IMR-90 (cell line): ENCODE data around the gene CUL7. TPM values are rescaled to one million over a fixed set of nuclear protein-coding genes. Genes with fewer than 3 reads are reported as not detected.
"Not testable (repeated sequence)": the region's sequence is repeated elsewhere in the genome, so short reads cannot be mapped to it uniquely, and the experiment has no call there.

ENCODE experiments used
- ATAC-seq: fragments of 200-7000 bp; cut with Tn5 transposase; 2 replicates; pipeline ENCODE4 v1.9.1; 2020; ENCODE audit warnings: low read depth, mild to moderate bottlenecking, moderate library complexity
- BruUV-seq: library from RNA; stranded (reverse); fragments of 400-500 nt; replicated peaks from 2 replicates; lab custom pipeline; 2021; lab: Mats Ljungman, UMichigan
- CTCF ChIA-PET: fragments of 300-600 bp; formaldehyde crosslinking; extraction: SDS; loops from one replicate; lab custom pipeline; 2021; ENCODE audit warnings: antibody characterized with exemption; lab: Yijun Ruan, JAX
- POLR2A ChIA-PET: fragments of 300-600 bp; sonication (Branson Sonifier 250); formaldehyde crosslinking; loops from one replicate; lab custom pipeline; 2022; ENCODE audit warnings: antibody characterized with exemption; ENCODE audit not compliant: unreplicated experiment; lab: Charles Lee
- DNase-seq: peaks from one replicate; pipeline ENCODE4 v3.0.0; 2013
- H2AFZ ChIP-seq: replicated peaks from 2 replicates; pipeline ENCODE3; 2013; ENCODE audit warnings: low read length, mild to moderate bottlenecking; ENCODE audit not compliant: poor library complexity
- H2AK5ac ChIP-seq: 2 replicates; pipeline ENCODE4 v1.6.1; 2013; ENCODE audit warnings: low read depth, low read length, inconsistent platforms
- H2AK9ac ChIP-seq: replicated peaks from 2 replicates; pipeline ENCODE3; 2013; ENCODE audit warnings: mild to moderate bottlenecking, low read depth, low read length, moderate library complexity; ENCODE audit not compliant: poor library complexity
- H2BK120ac ChIP-seq: 2 replicates; pipeline ENCODE4 v1.6.1; 2013; ENCODE audit warnings: low read depth, low read length, inconsistent platforms
- H2BK15ac ChIP-seq: 3 replicates; pipeline ENCODE4 v1.6.1; 2013; ENCODE audit warnings: low read depth, low read length, inconsistent platforms
- H2BK20ac ChIP-seq: 2 replicates; pipeline ENCODE4 v1.6.1; 2013; ENCODE audit warnings: low read depth, mild to moderate bottlenecking, inconsistent platforms, low read length, moderate library complexity
- H2BK5ac ChIP-seq: 2 replicates; pipeline ENCODE4 v1.6.1; 2013; ENCODE audit warnings: mild to moderate bottlenecking, low read depth, low read length, inconsistent platforms; ENCODE audit not compliant: poor library complexity, severe bottlenecking
- H3K14ac ChIP-seq: replicated peaks from 2 replicates; pipeline ENCODE4 v1.6.1; 2013; ENCODE audit warnings: low read depth, low read length, inconsistent platforms
- H3K18ac ChIP-seq: 2 replicates; pipeline ENCODE4 v1.6.1; 2013; ENCODE audit warnings: low read depth, low read length, control low read depth
- H3K23ac ChIP-seq: 2 replicates; pipeline ENCODE4 v1.6.1; 2013; ENCODE audit warnings: low read depth, low read length, inconsistent platforms
- H3K27ac ChIP-seq: 2 replicates; pipeline ENCODE4 v1.5.1; 2013; ENCODE audit warnings: mild to moderate bottlenecking, control low read depth, low read length; ENCODE audit not compliant: insufficient read depth
- H3K27me3 ChIP-seq: 2 replicates; pipeline ENCODE4 v1.6.1; 2013; ENCODE audit warnings: low read length; ENCODE audit not compliant: control insufficient read depth, insufficient read depth
- H3K36me3 ChIP-seq: 2 replicates; pipeline ENCODE4 v1.6.1; 2013; ENCODE audit warnings: low read length, mixed read lengths; ENCODE audit not compliant: control insufficient read depth, insufficient read depth
- H3K4ac ChIP-seq: 2 replicates; pipeline ENCODE4 v1.6.1; 2013; ENCODE audit warnings: low read depth, low read length, inconsistent platforms
- H3K4me1 ChIP-seq: 2 replicates; pipeline ENCODE4 v1.6.1; 2013; ENCODE audit warnings: low read length, mixed read lengths; ENCODE audit not compliant: control insufficient read depth, insufficient read depth
- H3K4me2 ChIP-seq: 2 replicates; pipeline ENCODE4 v1.6.1; 2013; ENCODE audit warnings: low read depth, mild to moderate bottlenecking, control low read depth, low read length, moderate library complexity
- H3K4me3 ChIP-seq: 2 replicates; pipeline ENCODE4 v1.5.1; 2013; ENCODE audit warnings: low read depth, mild to moderate bottlenecking, control low read depth, low read length, moderate library complexity; ENCODE audit not compliant: insufficient read depth
- H3K56ac ChIP-seq: 2 replicates; pipeline ENCODE4 v1.6.1; 2013; ENCODE audit warnings: low read length, inconsistent platforms; ENCODE audit not compliant: insufficient read depth; ENCODE audit errors: extremely low read depth
- H3K79me1 ChIP-seq, 2 experiments: 2 replicates each; pipeline ENCODE4 v1.6.1; 2013; ENCODE audit warnings: low read length in 2 of 2, inconsistent platforms in 1 of 2, low read depth in 1 of 2
- H3K9ac ChIP-seq: 2 replicates; pipeline ENCODE4 v1.6.1; 2013; ENCODE audit warnings: low read depth, low read length, control low read depth
- H3K9me1 ChIP-seq: 2 replicates; pipeline ENCODE4 v1.6.1; 2013; ENCODE audit warnings: low read length, inconsistent platforms; ENCODE audit not compliant: insufficient read depth
- H3K9me3 ChIP-seq: 2 replicates; pipeline ENCODE4 v1.6.1; 2013; ENCODE audit warnings: low read length; ENCODE audit not compliant: control insufficient read depth, insufficient read depth
- H4K20me1 ChIP-seq: 2 replicates; pipeline ENCODE4 v1.6.1; 2013; ENCODE audit warnings: low read length, inconsistent platforms; ENCODE audit not compliant: insufficient read depth
- H4K5ac ChIP-seq: 2 replicates; pipeline ENCODE4 v1.6.1; 2013; ENCODE audit warnings: mild to moderate bottlenecking, low read depth, low read length, control low read depth
- H4K8ac ChIP-seq, 2 experiments: 2 replicates each; pipeline ENCODE4 v1.6.1; 2013; ENCODE audit warnings: low read depth in 2 of 2, low read length in 2 of 2, control low read depth in 1 of 2, inconsistent platforms in 1 of 2
- H4K91ac ChIP-seq: 2 replicates; pipeline ENCODE4 v1.6.1; 2013; ENCODE audit warnings: low read depth, low read length, inconsistent platforms; ENCODE audit not compliant: insufficient read depth
- USF2 ChIP-seq: fragments of 150-350 bp; IDR thresholded peaks from 2 replicates; pipeline ENCODE4 v1.6.1; 2017; ENCODE audit warnings: mild to moderate bottlenecking, antibody characterized with exemption, low read length, low read depth
- WGBS, 2 experiments: methylation state at CpG; one replicate each; pipeline versions ENCODE4 v1.1.5 to v1.1.7; 2013; ENCODE audit warnings: missing lambda C conversion rate in 2 of 2; ENCODE audit not compliant: insufficient read length in 1 of 2; ENCODE audit errors: extremely low coverage in 2 of 2; 5-methylcytosine and 5-hydroxymethylcytosine counted together
- dilution Hi-C: fragments of 300-500 bp; cut with HindIII; formaldehyde crosslinking; loops from one replicate; pipeline ENCODE4 v1.14.3; 2018; ENCODE audit warnings: low sequenced_read_pairs; ENCODE audit not compliant: unreplicated experiment
- in situ Hi-C: fragments of 300-500 bp; cut with MboI; formaldehyde crosslinking; loops from 3 replicates; pipeline ENCODE4 v1.14.3; 2019; ENCODE audit warnings: low sequenced_read_pairs, inconsistent platforms, mixed read lengths
- intact Hi-C: fragments of 100-400 bp; cut with micrococcal nuclease; formaldehyde crosslinking; loops from 2 replicates; pipeline ENCODE4 v1.10.0; 2022
- polyA plus RNA-seq, 3 experiments: library from polyadenylated mRNA; depleted of rRNA; stranded (reverse); fragments of >200 nt; gene quantifications; 2 replicates each; pipeline ENCODE4 v1.2.3, GENCODE V29; 2012; ENCODE audit warnings: low replicate concordance in 1 of 3
- total RNA-seq: library from RNA; depleted of rRNA; stranded (reverse); fragments of >200 nt; gene quantifications from 2 replicates; pipeline ENCODE4 v1.2.3, GENCODE V29; 2012

Gene CUL7
- total and polyA plus RNA-seq, 2 of the 4 experiments (the other 2 are of a cell fraction): 38.0 to 39.3 TPM

GRCh38 chr6:43081922-43082321 lies 28.3 kb upstream of the CUL7 start:
- H3K4me2 ChIP-seq, H3K4me3 ChIP-seq, BruUV-seq, H3K27me3 ChIP-seq, H3K9me1 ChIP-seq, H3K56ac ChIP-seq, H2AK9ac ChIP-seq, CTCF ChIA-PET, H3K9me3 ChIP-seq, in situ Hi-C loops, dilution Hi-C loops, H2BK5ac ChIP-seq, intact Hi-C loops, H2AFZ ChIP-seq, H3K9ac ChIP-seq, H3K36me3 ChIP-seq: not testable (repeated sequence)
- Histone ChIP-seq H3K23ac (peak overlapping the region; percentile 48; the same call in 1 of the 2 replicates), H3K4ac (peak overlapping the region; percentile 38), H4K8ac (peak overlapping the region in 1 of 2 experiments; percentile 10; a peak in 3 of 4 replicates), H2BK20ac (peak overlapping the region; percentile 27), H3K4me1 (peaks cover 23% of the 10 kb centered on the region), H3K79me1 (peaks cover 43 to 83% of the 10 kb centered on the region in 2 experiments), H3K27ac (0 out of 2 replicates have a peak overlapping the region, but pooled peaks have one; percentile 7), H2BK120ac (peak overlapping the region; percentile 71), H4K91ac (peak overlapping the region; percentile 31; the same call in 1 of the 2 replicates), H3K14ac (peak overlapping the region; percentile 26), H3K18ac (peak overlapping the region; percentile 7; the same call in 1 of the 2 replicates), H2BK15ac (peak overlapping the region; percentile 0; the same call in 1 of the 3 replicates), H4K5ac (peak overlapping the region; percentile 12; the same call in 1 of the 2 replicates), H2AK5ac (0 out of 2 replicates have a peak overlapping the region, but pooled peaks have one; percentile 43), H4K20me1 (peaks cover 62% of the 10 kb centered on the region)
- POLR2A ChIA-PET: interaction anchor here (0.5 kb wide), 1 partner anchor 152 kb away, joined by 4 read pairs; the partner anchor contains the start of gene CNPY3
- WGBS, 2 experiments: 100% methylated on average over 3 of the region's 9 CpGs; no CpG with 5 or more reads in 1 of the 2 experiments
- DNase-seq: peak; percentile 43
- TF ChIP-seq USF2: peak; percentile 82
- ATAC-seq: 0 out of 2 replicates have a peak, but pooled peaks have one; percentile 5
